Measurements from ENCODE around the gene LCN9. TPM values are rescaled to one million over a fixed set of nuclear protein-coding genes. Genes with fewer than 3 reads are reported as not detected.

Gene LCN9
- total RNA-seq, 1 donor from 2014 or later, result not detected

- Histone ChIP-seq H3K36me3 (no peaks in the 10 kb centered on the region), H3K9me3 (peaks cover 10% of the 10 kb centered on the region), H3K27me3 (peaks cover 13% of the 10 kb centered on the region), H3K4me3 (no peak overlapping the region), H3K27ac (no peak overlapping the region), H3K4me1 (no peaks in the 10 kb centered on the region)
- no peak for TF ChIP-seq CTCF (IDR thresholded peaks at IDR 0.05)
- intact Hi-C loops (cut with DNase I), result no loop called here
- ATAC-seq (no peak), DNase-seq (no peak)
These were observed 22.1 kb upstream of the LCN9 start for GRCh38 chr9:135641047-135641446.

- H3K4me3 ChIP-seq, result no peak overlapping the region
- no peak for TF ChIP-seq CTCF (IDR thresholded peaks at IDR 0.05)
- no peaks in the 10 kb centered on the region for H3K36me3 ChIP-seq
- peaks cover 10% of the 10 kb centered on the region for H3K9me3 ChIP-seq
- no peaks in the 10 kb centered on the region for H3K4me1 ChIP-seq
- ATAC-seq (no peak), DNase-seq (no peak)
- H3K27ac ChIP-seq, result no peak overlapping the region
- H3K27me3 ChIP-seq, result peaks cover 7% of the 10 kb centered on the region
- intact Hi-C loops (cut with DNase I), result no loop called here
These were observed 21.4 kb upstream of the LCN9 start for GRCh38 chr9:135641745-135642144.

- DNase-seq, result no peak
- no peak for ATAC-seq
- no peaks in the 10 kb centered on the region for H3K27me3 ChIP-seq
These were observed 18.4 kb upstream of the LCN9 start for GRCh38 chr9:135644631-135645218.

GRCh38 chr9:135647884-135648283, 15.2 kb upstream of the LCN9 start:
- TF ChIP-seq CTCF (IDR thresholded peaks at IDR 0.05), result no peak
- intact Hi-C loops (cut with DNase I), result no loop called here
- no peaks in the 10 kb centered on the region for H3K4me1 ChIP-seq
- H3K4me3 ChIP-seq, result no peak overlapping the region
- no peaks in the 10 kb centered on the region for H3K36me3 ChIP-seq
- peaks cover 21% of the 10 kb centered on the region for H3K9me3 ChIP-seq
- H3K27ac ChIP-seq, result no peak overlapping the region
- ATAC-seq, result no peak
- H3K27me3 ChIP-seq, result no peaks in the 10 kb centered on the region
- no peak for DNase-seq

More at GRCh38 chr9:135644631-135645218, 18.4 kb upstream of the LCN9 start:
- H3K27ac ChIP-seq, result no peak overlapping the region
- no peak overlapping the region for H3K4me3 ChIP-seq
- H3K4me1 ChIP-seq, result no peaks in the 10 kb centered on the region
- TF ChIP-seq CTCF (IDR thresholded peaks at IDR 0.05), result no peak
- no peaks in the 10 kb centered on the region for H3K36me3 ChIP-seq
- intact Hi-C loops (cut with DNase I), result no loop called here
- H3K9me3 ChIP-seq, result peaks cover 21% of the 10 kb centered on the region

- Histone ChIP-seq H3K9me3 (peaks cover 21% of the 10 kb centered on the region), H3K27ac (no peak overlapping the region), H3K4me3 (no peak overlapping the region), H3K27me3 (no peaks in the 10 kb centered on the region), H3K4me1 (no peaks in the 10 kb centered on the region), H3K36me3 (no peaks in the 10 kb centered on the region)
- no peak for DNase-seq
- ATAC-seq, result no peak
- no peak for TF ChIP-seq CTCF (IDR thresholded peaks at IDR 0.05)
- intact Hi-C loops (cut with DNase I), result no loop called here
These were observed 14.4 kb upstream of the LCN9 start for GRCh38 chr9:135648494-135649410.

All from upper lobe of right lung (tissue), 1 donor.